IPS-18c (cell line): ENCODE data around the gene PBLD.

ENCODE experiments used
- H3K4me3 ChIP-seq: 2 replicates; pipeline ENCODE4 v1.7.0; 2013; ENCODE audit warnings: low read depth, mild to moderate bottlenecking, low read length, moderate library complexity; ENCODE audit not compliant: insufficient read depth
- H3K9me3 ChIP-seq: one replicate; pipeline ENCODE4 v1.6.1; 2013; ENCODE audit warnings: mild to moderate bottlenecking, low read length, moderate library complexity; ENCODE audit not compliant: control insufficient read depth, insufficient read depth

The PBLD gene

GRCh38 chr10:68332259-68333057, at the start of gene PBLD:
TSS of gene PBLD (minus strand) at chr10:68332928. CDS start at chr10:68306844, 26,084 bp downstream.
- Histone ChIP-seq H3K4me3 (peak within 1 kb of the TSS; percentile 95), H3K9me3 (no peaks in the 10 kb centered on the region)

DNA sequence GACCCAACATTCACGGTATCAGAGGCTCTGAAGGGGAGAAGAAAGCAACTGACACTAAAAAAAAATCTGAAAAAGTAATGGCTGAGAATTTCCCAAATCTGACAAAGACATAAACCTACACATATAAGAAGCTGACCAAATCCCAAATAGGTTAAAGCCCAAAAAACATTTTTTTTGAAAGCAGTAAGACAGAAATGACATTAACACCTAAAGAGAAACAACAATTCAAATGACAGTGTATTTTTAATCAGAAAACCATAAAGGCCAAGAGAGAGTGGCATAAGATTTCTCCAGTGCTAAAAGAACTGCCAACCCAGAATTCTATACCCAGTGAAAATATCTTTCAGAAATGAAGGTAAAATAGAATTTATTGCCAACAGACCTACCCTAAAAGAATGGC, 38.9 kb upstream of the PBLD start:
- peaks cover 8% of the 10 kb centered on the region for H3K9me3 ChIP-seq
- H3K4me3 ChIP-seq = no peak overlapping the region

DNA sequence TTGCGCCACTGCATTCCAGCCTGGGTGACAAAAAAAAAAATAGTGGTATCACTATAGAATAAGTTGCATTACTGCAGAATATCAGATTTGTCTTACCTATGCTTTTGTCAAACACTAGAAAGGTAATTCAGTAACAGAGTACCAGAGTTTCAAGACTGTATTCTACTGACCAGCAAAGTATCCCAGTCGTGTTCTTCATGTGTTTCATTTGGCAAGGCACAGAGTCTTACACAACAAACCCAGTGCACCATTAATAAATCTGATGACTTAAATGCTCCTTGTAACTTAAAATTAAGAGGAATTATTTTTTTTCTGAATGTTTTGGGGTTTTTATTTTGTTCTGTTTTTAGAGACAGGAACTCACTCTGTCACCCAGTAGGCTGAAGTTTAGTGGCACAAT, 34.4 kb upstream of the PBLD start:
- Histone ChIP-seq H3K9me3 (no peaks in the 10 kb centered on the region), H3K4me3 (no peak overlapping the region)

DNA sequence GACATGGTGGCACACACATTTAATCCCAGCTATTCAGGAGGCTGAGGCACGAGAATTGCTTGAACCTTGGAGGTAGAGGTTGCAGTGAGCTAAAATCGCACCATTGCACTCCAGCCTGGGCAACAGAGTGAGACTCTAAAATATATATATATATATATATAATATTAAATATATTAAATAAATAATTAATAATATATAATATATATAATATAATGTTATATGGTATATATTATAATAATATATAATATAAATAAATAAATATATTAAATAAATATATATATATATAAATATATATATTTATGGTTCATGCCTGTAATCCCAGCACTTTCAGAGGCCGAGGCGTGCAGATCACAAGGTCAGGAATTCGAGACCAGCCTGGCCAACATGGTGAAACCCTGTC, 33.9 kb upstream of the PBLD start:
- Histone ChIP-seq H3K9me3 (no peaks in the 10 kb centered on the region), H3K4me3 (no peak overlapping the region)

DNA sequence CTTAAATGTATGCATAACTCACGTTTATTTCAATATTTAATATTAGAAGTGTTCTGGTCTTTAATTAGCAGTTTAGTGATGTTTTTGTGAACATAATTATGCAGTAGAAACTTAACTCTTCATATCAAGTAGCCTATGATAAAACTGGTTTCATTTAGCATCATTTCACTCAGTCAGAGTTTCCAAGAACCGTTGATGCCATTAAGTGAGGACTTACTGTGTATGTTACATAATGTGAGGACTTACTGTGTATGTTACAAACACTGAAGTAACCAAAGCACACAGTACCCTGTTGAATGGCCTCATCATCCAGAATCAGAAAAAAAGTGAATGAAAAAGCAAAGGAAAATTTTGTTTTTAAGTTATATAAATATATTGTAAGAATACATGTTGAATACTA, 32.9 kb upstream of the PBLD start:
- Histone ChIP-seq H3K9me3 (no peaks in the 10 kb centered on the region), H3K4me3 (no peak overlapping the region)

DNA sequence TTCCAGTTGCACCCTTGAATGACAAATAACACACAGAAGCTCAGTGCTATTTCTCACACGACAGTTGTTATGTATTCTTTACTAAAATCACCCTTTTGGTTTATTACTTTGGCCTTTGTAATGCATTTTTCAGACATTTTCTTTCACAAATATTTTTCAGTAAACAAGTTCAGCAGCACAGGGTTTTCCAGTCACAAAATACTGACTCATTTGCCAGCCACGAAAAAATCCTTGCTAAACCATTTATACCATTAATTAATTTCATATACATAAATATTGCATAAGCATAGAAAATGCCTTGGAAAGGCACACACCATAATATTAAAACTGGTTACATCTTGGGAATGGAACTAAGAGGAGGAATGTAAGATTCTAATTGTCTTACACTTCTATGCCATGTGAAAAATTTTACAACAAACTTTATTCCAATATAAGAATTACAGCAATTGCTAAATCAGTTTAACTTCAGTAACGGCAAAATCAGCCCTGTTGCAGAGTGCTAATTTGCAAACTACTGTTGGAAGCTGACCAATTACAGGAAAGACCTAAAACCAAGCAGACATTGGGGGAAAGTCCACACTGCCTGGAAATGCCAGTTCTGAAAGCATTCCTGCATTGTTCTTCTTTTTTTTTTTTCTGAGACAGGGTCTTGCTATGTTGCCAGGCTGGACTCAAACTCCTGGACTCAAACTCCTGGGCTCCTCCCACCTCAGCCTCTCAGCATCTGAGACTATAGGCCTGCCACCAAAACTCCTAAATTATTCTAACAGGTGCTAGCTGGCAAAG, 31.6 kb upstream of the PBLD start:
- no peaks in the 10 kb centered on the region for H3K9me3 ChIP-seq
- H3K4me3 ChIP-seq = no peak overlapping the region

GRCh38 chr10:68362590-68362989, 29.9 kb upstream of the PBLD start:
- Histone ChIP-seq H3K4me3 (no peak overlapping the region), H3K9me3 (no peaks in the 10 kb centered on the region)

DNA sequence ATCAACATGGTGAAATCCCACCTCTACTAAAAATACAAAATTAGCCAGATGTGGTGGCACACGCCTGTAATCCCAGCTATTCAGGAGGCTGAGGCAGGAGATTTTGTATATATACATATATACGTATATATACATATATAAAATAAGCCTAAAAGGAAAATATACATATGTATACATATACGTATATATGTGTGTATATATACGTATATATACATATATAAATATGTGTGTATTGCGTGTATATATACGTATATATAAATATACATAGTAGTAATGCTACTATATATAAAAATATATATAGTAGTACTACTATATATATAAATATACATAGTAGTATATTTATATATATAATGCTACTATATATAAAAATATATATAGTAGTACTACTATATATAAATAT, 26.5 kb upstream of the PBLD start:
- H3K9me3 ChIP-seq = no peaks in the 10 kb centered on the region
- H3K4me3 ChIP-seq = no peak overlapping the region

GRCh38 chr10:68353537-68353936, 20.8 kb upstream of the PBLD start:
- H3K9me3 ChIP-seq = no peaks in the 10 kb centered on the region
- no peak overlapping the region for H3K4me3 ChIP-seq

DNA sequence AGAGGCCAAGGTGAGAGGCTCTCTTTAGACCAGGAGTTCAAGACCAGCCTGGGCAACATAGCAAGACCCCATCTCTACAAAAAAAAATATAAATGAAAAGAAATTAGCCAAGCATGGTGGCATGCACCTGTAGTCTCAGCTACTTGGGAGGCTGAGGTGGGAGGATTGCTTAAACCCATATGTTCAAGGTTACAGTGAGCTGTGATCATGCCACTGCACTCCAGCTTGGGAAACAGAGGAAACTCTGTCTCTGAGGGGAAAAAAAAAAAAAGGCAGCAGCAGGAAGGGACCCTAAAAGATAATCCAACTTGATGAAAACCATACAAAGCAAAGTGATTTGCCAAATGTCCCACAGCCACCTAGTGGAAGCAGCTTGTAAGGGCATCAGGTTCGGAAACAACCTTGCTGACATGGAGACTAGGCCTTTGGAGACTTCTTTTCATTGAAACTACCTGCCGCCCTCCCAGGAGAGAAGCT, 15.6 kb upstream of the PBLD start:
- H3K4me3 ChIP-seq = no peak overlapping the region
- no peaks in the 10 kb centered on the region for H3K9me3 ChIP-seq

- H3K4me3 ChIP-seq = no peak overlapping the region
- no peaks in the 10 kb centered on the region for H3K9me3 ChIP-seq
These were observed 14.0 kb upstream of the PBLD start for GRCh38 chr10:68346774-68347173.

DNA sequence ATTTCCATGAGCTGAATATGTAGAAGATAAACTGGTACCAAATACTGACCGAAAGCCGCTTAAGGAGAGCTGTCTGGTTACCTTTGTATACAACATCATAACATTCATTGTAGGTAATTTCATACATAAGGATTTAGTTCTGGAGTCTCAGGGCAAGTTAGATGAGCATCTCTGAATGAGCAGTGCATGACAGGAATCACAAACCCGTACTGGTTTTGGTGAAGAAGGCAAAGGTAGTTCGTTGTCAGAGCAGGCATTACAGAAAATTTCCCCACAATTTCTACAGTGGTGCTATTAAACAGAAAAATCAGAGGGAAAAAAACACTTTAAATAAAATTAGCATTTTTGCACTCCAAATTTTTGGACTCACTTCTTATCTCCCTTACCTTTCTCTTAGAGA, 12.9 kb upstream of the PBLD start:
- Histone ChIP-seq H3K9me3 (no peaks in the 10 kb centered on the region), H3K4me3 (no peak overlapping the region)

DNA sequence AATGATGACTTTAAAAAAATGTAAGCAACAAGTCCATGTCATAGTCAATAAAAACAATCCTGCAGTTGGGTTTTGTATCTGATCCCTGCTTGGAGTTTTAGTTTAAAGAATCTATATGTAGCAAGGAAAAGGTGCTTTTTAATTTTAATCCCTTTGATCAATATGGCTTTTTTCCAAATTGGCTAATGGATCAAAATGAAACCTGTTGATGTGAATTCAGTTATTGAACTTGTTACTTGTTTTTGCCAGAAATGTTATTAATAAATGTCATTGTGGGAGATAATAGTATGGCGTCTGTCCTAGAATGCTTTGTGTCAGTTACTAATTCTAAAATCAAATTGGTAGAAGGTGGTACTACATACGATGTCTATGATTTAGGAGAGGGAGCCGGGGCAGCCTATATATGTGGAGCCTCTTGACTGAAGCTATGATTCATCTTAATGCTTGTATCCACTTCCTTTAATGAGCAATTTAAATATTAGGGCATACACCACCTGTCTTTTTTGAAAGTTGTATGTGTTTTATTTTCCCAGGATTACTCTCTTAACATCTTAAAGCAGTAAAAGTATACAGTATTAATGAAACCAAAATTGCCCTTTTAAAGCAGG, 10.3 kb upstream of the PBLD start:
- no peak overlapping the region for H3K4me3 ChIP-seq
- no peaks in the 10 kb centered on the region for H3K9me3 ChIP-seq

GRCh38 chr10:68340358-68341080, 7.8 kb upstream of the PBLD start:
- Histone ChIP-seq H3K4me3 (no peak overlapping the region), H3K9me3 (no peaks in the 10 kb centered on the region)

DNA sequence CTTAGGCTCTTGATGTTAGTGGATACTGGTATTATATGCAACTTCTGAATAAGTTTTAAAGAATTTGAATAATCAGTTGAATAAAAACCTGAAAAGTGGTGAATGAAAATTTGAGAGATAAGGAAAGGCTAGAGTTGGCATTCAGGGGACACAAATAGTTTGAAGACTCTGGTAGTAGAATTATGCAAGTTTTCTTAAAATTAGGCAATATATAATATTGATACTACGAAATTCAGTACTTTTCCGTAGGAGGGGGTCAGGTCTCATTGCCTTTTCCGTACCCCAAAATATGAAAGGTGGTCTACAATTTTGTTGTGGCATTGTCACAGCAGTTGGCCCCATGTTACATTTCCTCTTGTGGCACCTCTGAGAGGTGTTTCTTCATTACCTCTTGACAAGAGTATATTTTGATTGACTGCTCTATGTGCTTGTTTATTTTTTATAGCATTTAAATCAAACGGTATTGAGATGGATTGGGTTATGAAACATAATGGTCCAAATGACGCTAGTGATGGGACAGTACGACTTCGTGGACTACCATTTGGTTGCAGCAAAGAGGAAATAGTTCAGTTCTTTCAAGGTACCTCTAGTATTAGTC, 4.1 kb upstream of the PBLD start:
- Histone ChIP-seq H3K4me3 (no peak overlapping the region), H3K9me3 (no peaks in the 10 kb centered on the region)

DNA sequence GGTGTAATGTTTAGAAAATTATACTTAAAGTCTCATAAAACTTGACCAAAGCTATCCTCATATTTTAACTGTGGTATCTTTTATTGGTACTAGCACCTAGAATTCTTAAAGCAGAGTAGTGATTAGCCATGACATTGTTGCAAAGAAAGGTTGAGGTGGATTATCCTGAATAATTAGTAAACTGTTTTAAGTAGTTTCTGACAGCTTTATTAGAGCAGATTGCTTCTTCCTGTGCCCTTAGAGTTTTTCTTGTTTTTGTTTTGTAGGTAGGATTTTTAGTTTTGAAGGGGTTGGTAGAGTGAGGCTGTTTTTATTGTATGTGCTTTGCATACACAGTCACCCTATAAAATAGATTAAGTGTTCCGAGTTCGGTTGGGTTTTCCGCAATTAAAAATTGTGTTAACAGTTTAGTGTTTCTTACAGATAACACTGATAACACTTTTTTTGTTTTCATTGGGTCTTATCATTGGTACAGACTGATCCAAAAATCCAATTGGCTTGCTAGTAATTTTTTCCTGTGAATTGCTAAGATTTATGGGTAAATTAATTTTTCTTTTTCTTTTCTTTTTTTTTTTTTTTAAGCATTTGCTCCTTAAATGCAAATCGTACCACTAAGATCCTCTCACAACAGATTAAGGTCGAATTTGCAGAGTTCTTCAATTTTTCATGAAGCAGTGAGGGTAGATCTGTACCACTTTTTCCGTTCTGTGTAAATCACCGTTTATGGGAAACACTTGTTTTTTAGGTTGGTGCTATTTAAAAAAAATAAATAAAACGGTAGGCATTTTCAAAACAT, 2.1 kb upstream of the PBLD start:
- H3K4me3 ChIP-seq = peak overlapping the region; percentile 11; the same call in 1 of the 2 replicates
- H3K9me3 ChIP-seq = no peaks in the 10 kb centered on the region
